ENCODE data around the gene CRB1.

Gene CRB1

DNA sequence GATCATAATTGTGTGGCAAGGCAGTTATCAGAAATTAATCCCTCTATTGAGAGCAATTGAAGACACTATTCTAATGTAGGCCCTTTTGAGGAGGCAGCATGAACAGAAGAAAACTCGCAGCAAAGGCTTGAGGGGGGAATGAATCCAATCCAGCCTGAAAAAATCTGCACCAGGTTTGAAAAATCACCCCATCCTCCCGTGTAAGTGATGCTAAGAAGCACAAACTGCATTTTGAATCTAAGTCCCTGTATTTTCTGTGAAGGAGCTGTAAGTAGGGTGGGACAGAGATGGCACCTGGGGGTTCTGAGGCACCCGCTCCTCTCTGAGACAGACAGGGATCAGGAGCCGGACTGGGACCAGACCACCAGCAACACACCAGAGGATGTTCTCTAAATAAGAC, at the start of gene CRB1:
Gene CRB1, plus strand, starts transcription at position 241 of the 400 bp plus-strand sequence. CDS start 161 bp downstream, outside the sequence.
- no peak for DNase-seq (ENCODE audit: low spot score)

DNA sequence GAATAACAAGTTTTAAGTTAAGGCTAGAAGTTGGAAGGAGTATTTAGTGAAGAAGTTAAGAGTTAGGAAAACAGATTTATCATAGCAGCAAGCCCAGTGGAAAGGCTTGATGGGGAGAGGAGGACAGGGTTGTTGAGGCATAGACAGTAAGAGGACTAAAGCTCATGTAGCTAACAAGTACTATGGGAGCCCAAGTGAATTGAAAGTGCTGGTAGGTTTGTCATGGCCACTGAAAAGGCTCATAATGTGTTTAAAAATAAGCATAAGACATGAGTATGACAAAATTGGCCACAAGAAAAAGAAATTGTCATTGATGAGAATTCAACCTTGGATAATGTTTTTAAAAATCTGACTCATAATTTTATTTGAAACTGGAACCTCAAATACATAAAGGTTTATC, 49.2 kb upstream of the CRB1 start:
- no peak for DNase-seq (ENCODE audit: low spot score)

DNA sequence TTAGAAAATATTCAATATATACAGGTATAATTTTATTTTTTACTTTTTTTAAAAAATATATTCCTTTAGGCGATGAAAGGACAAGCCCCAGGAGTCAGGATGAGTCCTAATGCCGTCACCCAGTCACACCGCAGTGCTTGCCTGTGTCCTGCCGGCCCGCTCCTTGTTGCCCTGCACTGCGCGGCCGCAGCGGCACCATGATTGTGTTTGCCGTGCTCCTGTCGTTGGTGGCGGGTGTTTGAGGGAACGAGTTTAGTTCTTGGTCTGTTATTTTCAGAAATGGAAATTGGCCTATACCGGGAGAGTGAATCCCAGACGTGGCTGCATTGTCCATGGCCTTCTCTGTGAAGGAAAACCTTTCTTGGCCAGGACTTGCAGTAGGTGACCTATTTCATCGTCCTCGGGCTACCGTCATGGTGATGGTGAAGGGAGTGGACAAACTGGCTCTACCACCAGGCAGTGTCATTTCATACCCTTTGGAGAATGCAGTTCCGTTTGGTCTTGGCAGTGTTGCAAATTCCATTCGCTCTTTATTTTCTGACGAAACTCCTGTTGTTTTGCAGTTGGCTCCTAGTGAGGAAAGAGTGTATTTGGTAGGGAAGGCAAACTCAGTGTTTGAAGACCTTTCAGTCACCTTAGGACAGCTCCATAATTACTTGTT, 45.9 kb upstream of the CRB1 start:
- DNase-seq (ENCODE audit: low spot score), result no peak

DNA sequence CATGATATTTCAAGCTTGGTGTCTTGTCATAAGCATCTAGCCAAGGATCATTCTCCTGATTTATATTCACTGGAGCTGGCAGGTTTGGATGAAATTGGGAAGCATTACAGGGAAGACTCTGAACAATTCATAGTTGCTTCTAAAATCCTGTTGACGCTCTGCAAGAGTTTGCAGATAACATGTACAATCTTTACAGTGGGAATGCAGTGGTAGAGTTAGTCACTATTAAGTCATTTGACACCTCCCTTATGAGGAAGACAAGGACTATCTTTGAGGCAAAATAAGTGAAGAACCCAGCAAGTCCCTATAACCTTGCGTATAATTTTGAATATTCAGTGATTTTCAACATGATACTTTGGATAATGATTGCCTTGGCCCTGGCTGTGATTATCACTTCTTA, 45.3 kb upstream of the CRB1 start:
- DNase-seq (ENCODE audit: low spot score), result no peak

DNA sequence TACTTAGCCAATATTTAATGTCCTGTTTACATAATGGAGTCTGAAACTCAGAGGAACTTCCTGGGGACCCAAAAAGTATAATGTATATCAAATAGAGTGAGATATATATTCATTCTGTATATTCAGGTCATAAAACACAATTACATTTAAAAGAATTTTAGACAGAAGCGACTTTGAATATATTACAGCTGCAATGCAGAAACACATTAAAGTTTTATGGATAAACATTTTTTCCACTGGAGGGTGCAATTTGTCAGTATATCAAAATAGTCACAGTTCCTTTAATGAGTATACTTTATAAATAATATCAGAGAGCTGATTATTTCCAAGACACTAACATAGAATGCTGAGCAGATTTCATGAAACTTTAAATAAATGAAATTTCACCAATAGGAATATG, 43.9 kb upstream of the CRB1 start:
- no peak for DNase-seq (ENCODE audit: low spot score)

DNA sequence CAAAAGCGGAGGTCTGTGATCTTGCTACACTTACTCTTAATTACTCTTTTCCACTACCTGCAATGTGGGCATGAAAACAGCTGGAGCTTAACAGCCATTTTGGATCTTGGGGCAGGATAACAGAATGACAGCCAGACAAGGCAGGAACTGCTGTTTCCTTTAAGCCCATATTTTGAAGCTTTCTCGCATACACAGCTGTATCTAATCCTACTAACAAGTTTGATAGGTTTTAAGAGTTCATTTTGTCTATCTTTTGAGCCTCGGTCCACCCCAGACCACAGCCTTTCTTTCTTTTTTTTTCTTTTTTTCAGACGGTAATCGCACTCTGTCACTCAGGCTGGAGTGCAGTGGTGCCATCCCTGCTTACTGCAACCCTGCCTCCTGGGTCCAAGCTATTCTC, 42.4 kb upstream of the CRB1 start:
- no peak for DNase-seq (ENCODE audit: low spot score)

DNA sequence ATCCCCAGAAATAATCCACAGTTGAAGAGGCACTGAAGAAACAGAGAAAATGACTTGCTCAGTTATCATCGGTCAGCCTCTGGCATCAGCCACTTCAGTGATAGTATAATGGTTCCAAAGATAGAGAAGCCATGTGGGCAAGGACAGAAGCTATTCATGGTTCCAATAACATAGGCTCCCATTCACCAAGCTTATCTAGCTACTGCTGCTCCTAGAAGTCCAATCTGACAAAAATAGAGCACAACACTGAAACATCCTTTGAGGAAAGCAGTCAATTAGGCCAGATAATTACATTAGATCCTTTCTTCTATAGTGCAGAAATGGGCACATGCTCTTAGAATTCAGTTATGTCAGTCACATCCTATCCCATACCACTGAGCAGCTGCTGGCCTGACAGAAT, 33.5 kb upstream of the CRB1 start:
- DNase-seq (ENCODE audit: low spot score), result no peak

DNA sequence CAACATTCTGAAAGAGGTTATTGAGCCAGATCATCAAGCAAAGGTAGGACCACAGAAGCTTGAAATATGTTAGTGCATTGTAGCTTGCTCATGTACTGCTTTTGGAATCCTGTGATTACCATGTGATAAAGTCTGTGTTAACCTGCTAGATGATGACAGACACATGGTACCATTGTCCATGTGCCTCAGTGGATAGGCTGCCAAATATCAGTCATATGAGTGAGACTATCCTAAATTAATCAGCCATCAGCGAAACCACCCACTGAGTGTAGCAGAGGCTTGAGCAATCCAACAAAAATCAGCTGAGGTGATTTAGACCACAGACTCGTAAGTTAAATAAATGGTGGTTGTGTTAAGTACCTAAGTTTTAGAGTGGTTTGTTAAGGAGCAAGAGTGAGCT, 32.7 kb upstream of the CRB1 start:
- DNase-seq (ENCODE audit: low spot score), result no peak

DNA sequence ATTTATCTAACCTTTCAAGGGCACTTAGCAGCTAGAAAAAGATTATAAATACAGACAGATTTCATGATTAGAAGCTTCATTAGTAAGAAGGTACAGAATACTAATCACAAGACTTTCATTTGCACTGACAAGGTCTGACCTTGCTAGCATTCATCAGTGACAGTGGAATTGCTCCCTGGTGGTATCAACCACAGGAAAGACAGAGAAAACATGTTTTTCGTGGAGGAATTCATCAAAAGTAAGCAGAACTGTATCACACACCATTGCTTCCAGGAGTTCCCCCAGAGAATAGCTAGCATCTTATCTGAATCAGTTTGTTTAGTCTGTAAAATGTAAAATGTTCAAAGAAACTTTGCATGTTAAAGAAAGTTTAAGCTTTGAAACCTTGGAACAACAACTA, 20.6 kb upstream of the CRB1 start:
- DNase-seq (ENCODE audit: low spot score), result no peak

DNA sequence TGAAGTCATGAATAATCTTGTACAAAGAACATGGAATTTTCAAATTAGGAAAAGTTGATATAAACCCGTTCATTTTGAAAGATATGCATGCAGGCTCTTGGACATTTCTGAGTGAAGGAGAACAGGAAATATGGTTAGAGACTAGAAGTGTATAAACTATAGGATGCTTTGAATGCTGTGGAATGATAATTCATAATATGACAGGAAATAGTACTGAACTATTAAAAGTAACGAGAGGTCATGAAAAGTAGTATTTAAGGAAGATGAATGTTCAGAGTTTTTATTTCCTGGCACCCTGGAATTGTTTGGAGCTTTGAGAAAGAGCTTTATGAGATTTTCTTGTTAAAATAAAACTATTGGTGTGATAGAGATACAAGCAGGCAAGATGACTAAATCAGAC, 18.7 kb upstream of the CRB1 start:
- DNase-seq (ENCODE audit: low spot score), result no peak

DNA sequence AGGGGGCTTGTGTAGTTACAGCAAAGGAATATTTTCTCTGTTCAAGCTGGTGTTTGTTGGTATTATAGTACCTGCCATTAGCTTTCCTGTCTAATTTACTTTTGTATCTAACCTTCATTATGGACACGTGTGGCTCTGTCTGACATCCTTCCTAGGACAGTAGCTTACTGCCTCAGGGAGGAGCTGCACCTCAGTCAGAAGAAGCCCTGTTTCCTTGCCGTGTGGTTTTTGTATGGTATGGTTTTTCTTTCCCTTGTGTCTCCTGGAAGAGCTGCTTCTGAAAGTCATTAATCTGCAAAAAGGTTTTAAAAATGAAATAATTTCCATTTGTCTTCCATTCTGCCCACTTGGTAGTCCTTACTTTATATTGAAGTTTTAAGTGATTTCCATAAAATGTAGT, 17.4 kb upstream of the CRB1 start:
- DNase-seq (ENCODE audit: low spot score), result no peak

DNA sequence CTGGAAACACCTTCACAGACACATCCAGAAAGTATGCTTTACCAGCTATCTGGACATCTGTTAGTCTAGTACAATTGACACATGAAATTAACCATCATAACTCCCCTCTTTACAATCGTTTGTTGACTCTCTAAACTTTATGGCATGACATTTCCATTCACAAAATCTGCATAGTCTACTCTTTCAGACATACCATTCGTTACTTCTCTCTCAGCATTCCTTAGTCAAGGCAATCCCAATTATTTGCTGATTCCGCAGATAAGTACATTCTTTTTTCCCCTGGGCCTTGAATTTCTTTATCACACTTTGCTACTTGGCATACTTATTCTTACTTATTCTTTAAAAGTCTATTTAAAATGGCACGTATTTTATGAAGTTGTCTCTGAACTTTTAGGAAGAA, 15.1 kb upstream of the CRB1 start:
- no peak for DNase-seq (ENCODE audit: low spot score)

DNA sequence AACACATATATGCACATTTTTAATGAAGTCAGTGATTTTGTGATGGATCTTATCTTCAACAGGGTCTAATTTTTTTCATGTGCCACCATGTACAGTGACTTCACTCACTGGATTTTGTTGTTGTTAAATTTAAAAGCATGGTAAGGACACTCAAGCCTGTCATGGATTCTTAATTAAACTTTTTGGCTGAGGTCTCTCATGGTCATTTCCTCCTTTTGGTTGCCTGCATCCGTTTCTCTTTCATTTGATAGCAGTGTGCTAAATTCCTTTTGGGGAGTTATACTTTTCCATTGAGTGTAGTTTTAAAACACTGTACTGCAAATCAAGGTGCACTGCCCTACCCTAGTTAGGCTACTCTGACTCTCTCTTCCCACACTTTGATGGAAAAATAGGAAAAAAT, 13.2 kb upstream of the CRB1 start:
- DNase-seq (ENCODE audit: low spot score), result no peak

DNA sequence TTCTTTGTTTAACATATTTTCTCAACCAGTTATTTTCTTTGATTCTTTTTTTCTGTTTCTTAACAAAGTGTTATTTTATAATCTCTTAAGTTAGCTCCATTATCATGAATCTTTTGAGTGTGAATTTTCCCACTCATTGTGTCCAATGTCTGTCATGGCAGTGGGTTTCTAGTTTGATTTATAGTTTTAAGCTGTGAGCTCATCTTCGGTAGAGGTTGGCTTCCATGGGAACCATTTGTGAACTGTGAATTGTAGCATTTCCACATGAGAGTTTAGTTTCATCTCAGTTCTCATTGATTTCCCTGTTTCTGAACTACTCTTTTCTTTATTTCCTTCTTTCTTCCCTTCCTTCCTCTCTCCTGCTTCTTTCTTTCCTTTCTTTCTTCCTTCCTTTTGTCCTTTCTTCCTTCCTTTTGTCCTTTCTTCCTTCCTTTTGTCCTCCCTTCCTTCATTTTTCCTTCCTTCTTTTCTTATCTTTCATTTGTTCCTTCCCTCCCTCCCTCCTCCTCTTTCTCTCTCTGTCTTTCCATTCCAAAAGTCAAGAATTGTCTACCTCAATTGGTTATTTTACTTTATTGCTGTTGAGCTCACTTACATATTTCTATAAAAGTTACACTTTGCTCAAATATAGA, 3.0 kb upstream of the CRB1 start:
- DNase-seq (ENCODE audit: low spot score), result no peak

DNA sequence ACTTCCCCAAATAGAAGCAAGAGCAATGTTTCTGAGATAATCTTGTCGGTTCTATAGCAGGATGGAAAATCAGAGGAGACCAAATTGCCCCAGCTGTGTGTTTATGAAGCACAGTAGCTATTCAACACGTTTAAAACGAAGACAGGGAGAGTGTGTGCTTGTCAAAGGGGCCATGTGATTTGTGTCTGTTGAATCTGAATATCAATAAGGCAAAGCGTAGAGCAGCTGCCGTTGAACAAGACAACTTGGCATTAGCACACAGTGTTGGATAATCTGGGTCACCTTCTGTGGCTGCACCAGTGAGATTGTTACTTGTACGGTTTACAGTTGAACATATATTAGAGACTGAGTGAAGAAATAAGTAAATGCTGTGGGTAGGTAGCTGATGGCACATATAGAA, 1.0 kb downstream of the CRB1 start:
- no peak for DNase-seq (ENCODE audit: low spot score)

DNA sequence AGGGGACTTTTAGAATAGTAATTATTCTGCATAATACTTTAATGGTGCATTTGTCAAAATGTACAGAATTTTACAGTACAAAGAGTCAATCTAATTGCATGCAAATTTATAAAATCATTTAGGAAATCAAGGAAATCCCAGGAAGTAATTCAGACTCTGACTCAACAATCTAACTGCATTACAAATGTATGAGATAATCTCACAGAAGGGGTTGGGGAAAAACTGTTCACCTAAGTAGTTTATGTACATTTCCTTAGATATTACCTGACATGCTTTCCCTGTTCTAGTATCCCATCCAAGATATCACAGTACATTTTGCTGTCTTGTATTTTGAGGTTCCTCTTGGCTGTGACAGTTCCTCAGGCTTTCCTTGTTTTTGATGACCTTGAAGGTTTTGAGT, 4.7 kb downstream of the CRB1 start:
- no peak for DNase-seq (ENCODE audit: low spot score)

DNA sequence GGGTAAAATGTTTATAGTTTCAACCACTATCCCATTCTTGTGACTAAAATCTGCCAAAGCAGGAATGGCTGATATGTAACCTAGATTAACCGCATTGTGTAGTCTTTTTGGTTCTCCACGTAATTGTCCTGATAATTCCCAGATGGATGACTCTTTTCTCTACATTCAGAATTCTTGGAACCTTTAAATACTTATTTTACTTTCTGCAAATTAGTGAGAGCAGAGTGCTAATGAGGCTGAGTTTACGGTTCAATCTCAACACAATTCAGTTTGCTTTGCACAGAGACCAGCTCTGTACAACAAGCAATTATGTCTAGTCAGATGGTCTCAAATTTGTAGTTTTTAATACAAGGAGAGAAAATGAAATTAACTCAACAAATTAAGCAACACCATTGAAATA, 9.1 kb downstream of the CRB1 start:
- DNase-seq (ENCODE audit: low spot score), result no peak

DNA sequence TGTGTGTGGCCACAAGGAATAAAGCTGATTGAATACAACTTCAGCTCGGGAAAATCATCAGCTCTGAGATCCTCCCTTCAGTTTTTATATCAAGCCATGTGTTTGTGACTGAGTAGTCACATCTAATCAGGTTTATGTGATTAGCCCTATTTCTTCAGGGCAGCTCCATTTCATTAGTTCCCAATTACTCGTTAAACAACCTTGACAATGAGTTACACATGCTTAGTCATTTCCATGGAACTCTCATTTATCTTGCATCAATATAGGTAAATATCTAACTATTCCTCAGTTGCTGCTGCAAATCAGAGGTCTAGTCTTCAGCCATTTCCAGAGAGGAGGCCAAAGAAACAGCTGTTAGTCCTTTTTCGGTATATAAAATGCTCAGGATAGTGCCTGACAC, 16.3 kb downstream of the CRB1 start:
- no peak for DNase-seq (ENCODE audit: low spot score)

DNA sequence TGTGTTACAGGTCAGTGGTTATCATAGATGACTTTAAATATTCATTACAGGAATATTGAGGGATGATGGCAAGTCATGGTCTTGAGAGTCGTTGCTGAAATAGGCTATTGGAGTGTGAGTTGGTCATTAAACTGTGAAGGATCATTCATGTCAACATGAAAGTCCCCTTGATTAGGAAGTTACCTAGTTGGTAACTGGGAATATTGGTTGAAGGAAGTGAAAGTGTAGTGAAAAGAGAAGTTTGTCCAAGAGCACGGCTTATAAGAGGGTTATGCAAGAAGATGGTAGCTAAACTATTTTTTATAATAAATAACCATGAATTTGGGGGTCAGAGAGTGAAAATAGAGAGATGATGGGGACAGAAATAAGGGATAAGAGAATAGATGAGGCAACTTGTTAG, 16.9 kb downstream of the CRB1 start:
- DNase-seq (ENCODE audit: low spot score), result no peak

DNA sequence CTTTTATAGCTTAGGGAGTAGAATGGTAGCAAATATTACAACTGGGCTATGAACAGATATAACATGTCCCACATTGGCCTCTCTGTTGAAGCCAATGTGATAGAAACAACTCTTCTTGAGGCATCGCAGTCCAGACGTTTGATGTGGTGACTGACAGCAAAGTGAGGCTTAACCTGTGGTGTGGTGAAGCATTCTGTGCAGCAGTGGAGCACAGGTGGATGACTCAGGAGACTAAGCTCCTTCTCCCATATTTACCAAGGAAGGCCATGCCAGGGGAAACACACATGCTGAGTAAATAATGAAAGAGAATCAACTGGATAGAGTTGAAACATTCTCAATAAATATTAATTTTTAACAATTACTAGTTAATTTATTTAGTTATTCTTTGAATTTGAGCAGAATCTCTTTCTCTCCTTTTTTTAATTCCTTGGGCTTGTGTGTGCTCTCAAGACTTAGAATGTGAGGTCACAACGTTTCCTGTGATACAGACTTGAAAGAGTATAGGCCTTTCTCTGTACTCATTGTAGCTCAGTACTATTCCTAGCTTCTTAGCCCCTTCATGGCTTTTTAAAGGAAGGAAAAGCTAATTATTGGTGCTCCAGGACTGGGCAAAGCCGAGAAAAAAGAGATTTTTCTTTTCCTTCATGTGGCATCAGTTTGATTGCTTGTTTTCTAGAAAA, 17.6 kb downstream of the CRB1 start:
- no peak for DNase-seq (ENCODE audit: low spot score)

DNA sequence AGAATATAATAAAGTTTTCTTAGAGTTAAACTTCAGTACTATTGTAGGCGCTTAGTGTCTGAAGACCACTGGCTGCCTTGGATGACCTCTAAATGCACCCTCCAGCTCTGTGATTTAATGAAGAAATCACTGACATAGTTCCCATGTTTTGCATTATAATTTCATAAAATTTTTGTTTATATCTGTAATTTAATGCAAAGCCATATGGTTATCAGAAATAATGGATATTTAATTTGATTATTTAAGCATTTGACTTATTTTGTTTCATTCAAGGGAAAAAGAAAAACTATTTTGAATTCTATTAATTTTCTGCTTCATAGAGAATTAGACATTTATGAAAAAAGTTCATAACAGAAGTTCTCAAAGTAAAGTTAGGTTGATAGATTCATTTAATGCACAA, 18.6 kb downstream of the CRB1 start:
- no peak for DNase-seq (ENCODE audit: low spot score)

DNA sequence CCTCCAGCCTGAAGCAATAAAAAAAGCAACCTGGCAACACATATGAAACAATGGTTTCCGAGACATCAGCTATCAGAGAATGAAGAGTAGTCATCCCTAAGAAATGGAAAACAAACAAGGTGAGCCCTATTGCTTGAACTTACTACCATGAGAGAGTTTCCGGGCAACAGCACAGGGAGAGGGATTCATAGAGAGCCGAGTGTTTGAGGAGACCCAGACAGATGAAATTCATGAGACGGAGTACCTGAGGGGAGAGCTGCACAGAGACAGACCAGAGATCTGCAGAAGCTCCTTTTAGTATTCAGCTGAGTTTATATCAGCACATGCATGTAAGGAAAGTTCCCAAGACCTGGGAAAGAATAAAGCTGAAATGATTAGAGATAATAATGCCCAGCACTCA, 19.8 kb downstream of the CRB1 start:
- no peak for DNase-seq (ENCODE audit: low spot score)

DNA sequence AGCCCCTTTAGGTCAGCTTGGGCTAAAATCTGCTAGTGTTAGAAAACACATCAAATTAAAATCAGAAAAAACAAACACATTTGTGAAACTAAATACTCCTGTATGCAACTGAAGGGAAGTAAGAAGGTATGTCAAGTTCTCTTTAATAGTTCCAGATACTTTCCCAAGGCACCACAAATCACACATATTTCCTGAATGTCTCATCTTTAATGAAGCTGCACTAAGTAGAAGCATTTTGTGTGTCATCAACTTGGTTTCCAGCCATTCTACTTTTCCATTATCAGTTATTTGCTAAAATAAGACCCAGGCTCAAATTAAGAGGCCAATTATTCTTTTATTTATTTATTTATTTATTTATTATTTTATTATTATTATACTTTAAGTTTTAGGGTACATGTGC, 34.7 kb downstream of the CRB1 start:
- no peak for DNase-seq (ENCODE audit: low spot score)

DNA sequence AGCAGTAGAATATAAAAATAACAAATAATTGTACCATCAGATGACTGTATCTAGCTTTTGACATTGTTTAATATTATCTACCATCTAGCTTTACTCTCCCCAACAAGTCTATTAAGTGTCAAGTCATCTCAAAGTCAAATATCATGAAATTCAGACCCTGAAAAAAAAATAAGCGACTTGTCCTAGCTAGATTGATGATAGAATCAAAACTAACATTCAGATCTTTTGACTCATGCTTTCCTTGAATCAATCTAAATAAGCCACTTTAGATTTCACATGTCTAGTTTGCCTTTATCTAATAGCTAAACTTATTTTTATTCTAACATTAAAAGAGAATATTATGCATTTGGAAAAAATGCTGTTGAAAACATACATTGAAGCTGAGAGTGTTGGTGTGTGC, 35.4 kb downstream of the CRB1 start:
- no peak for DNase-seq (ENCODE audit: low spot score)
